ENCODE measurements around the gene LIN9.

The LIN9 gene

GRCh38 chr1:226322986-226323385 lies 14.0 kb upstream of the LIN9 start:
- H3K4me3 ChIP-seq (ENCODE audit: low read depth, low read length), result no peak overlapping the region

GRCh38 chr1:226320930-226321329 lies 12.0 kb upstream of the LIN9 start:
- H3K4me3 ChIP-seq (ENCODE audit: low read depth, low read length), result no peak overlapping the region

DNA sequence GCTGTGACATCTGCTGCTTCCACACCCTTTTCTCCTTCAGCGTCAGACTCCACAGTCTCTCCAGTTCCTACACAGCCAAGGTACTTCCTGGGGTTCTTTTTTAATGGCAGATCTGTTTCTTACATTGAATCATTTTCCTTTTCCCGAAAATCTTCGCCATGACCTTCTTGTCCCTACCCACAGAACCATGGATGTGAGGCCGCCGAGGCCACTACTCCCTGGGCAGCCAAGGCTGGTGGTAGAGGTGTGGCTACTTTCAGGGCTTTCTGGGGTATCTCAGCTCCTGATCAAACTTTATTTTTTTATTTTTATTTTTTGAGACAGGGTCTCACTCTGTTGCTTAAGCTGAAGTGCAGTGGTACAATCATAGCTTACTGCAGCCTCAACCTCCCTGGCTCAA lies 9.5 kb upstream of the LIN9 start:
- no peak overlapping the region for H3K4me3 ChIP-seq (ENCODE audit: low read depth, low read length)

DNA sequence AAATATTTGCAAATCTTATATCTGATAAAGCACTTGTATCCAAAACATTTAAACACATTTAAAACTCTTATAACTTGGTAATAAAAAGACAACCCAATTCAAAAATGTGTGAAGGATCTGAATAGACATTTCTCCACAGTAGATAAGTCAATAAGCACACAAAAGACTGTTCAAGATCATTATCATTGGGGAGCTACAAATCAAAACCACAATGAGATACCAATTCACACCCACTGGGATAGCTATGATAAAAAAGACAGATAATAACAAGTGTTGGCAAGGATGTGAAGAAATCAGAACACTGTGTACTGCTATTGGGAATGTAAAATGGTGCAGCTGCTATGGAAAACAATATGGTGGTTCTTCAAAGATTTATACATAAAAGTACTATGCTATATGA lies 5.1 kb upstream of the LIN9 start:
- no peak overlapping the region for H3K4me3 ChIP-seq (ENCODE audit: low read depth, low read length)

DNA sequence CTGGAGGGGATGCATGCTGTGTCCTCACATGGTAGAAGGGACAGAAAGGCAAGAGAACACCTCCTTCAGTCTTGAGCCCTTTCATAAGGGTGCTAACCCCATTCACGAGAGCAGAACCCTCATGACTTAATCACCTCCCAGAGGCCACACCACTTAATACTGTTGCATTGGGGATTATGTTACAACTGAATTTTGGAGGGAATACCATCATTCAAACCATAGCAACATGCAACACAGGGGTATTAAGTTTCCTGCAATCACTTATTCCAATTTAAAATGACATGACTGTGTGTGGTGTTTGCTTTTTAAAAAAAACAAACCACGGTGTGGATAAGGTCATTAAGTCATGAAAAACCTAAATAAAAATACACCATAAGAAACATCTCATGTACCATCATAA lies 3.1 kb upstream of the LIN9 start:
- H3K4me3 ChIP-seq (ENCODE audit: low read depth, low read length), result no peak overlapping the region

DNA sequence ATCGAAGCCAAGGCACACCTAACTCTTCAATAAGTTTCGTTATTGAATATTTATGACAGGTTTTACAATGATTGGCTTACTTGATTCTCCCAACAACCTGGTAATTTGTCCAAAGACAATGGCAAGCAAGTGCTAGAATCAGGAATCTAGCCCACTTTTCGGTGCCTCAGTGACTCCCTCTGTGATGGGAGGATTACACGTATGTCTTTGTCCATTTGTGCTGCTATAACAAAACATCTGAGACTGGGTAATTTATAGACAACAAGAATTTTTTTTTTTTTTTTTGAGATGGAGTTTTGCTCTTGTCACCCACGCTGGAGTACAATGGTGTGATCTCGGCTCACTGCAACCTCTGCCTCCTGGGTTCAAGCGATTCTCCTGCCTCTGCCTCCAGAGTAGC lies 2.4 kb upstream of the LIN9 start:
- H3K4me3 ChIP-seq (ENCODE audit: low read depth, low read length), result no peak overlapping the region

DNA sequence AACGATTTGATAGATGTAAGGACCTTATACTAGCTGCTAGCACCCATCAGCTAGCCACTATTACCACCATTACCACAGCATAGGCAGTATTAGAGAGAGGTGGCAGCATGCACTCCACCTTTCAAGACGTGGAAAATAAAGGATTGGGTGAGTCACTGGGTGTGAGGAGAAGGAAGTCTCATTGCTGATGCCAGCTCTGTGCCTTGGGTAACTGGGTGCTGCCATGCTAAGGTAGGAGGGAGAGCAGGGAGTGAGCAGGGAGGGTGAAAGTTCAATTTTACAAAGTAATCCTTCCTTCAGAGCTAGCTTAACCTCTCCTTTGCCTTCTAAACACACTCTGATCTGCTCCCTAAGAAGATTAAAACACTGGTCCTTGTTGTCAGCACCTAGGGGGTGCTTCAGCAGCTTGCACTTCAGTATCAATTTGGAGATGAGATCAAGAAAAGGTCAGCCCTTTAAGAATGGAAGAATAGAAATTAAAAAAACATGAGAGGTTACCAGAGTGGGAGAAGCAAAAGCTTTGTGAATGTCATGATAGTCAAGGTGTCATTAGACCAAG lies 1.8 kb upstream of the LIN9 start:
- no peak overlapping the region for H3K4me3 ChIP-seq (ENCODE audit: low read depth, low read length)

GRCh38 chr1:226310245-226310540 lies 1.2 kb upstream of the LIN9 start:
- no peak overlapping the region for H3K4me3 ChIP-seq (ENCODE audit: low read depth, low read length)

DNA sequence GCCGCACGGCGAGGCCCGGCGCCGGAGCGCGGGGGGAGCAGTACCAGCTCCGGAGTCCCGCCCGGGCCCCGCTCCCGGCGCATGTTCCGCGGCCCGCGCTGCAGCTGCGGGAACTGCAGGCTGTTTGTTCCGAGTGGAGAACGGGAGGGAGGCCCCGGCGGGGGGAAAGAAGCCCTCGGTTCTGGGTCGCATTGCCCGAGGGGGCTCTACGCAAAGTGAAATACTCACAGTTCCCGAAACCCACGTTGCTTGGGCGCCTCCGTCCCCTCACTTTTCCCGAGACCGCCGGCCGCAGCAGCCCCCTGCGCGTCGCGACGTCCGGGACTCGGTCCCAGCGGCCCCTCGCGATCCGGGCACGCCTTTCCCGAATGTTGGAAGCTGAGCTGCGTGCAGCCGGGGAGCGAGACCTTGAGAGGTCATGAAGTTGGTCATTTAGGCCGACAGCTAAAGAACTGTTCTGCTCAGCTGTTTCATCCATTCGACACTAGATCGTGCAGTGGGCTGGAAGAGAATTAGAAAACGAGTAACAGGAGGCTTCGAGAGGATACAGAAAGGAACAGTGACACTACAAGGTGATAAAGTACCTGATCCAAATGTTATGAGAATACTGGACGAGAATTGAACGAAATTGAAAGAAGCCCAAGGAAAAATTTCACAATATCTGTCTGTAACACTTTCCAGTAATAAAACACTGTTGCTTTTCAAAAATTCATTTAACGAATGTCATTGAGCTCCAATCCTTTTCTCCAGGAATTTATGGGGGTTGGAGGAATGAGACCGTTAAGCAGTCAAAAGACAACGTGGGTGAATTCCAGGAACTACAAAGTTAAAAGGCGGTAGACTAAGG lies 657 bp upstream of the LIN9 start:
- peak overlapping the region; percentile 82 for H3K4me3 ChIP-seq (ENCODE audit: low read depth, low read length)

- peak overlapping the region; percentile 82 for H3K4me3 ChIP-seq (ENCODE audit: low read depth, low read length)
Measured at GRCh38 chr1:226308166-226308722, 720 bp downstream of the LIN9 start.

DNA sequence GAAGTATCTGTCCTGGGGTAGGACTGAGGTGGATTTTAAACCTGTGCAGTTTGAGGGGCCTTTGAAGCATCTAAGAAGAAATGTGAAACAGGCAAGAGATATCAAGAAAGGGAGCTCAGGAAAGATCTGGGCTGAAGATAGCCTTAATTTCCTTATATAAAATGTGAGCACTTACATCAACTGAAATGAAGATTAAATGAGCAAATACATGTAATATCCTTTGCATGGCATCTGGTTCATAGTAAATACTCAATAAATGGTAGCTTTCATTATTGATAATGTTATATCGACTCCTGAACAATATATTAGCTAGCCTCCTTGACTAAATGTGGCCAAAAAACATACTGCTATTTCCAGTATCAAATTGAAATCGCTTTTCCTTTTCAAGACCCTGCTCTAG lies 2.5 kb downstream of the LIN9 start:
- no peak overlapping the region for H3K4me3 ChIP-seq (ENCODE audit: low read depth, low read length)

DNA sequence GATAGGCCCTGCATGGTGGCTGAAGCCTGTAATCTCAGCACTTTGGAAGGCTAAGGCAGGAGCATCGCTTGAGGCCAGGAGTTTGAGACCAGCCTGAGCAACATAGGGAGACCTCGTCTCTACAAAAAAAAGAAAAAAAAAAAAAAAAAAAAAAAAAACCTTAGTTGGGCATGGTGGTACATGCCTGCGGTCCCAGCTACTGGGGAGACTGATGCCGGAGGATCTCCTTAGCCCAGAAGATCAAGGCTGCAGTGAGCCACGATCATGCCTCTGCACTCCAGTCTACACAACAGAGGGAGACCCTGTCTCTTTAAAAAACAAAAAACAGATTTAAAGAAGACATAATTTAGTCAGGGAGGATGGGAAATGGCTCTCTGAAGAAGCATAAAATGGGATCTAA lies 3.8 kb downstream of the LIN9 start:
- H3K4me3 ChIP-seq (ENCODE audit: low read depth, low read length), result no peak overlapping the region

- no peak overlapping the region for H3K4me3 ChIP-seq (ENCODE audit: low read depth, low read length)
Measured at GRCh38 chr1:226304291-226304955, 4.5 kb downstream of the LIN9 start.

GRCh38 chr1:226302731-226303130 lies 6.2 kb downstream of the LIN9 start:
- H3K4me3 ChIP-seq (ENCODE audit: low read depth, low read length), result no peak overlapping the region

DNA sequence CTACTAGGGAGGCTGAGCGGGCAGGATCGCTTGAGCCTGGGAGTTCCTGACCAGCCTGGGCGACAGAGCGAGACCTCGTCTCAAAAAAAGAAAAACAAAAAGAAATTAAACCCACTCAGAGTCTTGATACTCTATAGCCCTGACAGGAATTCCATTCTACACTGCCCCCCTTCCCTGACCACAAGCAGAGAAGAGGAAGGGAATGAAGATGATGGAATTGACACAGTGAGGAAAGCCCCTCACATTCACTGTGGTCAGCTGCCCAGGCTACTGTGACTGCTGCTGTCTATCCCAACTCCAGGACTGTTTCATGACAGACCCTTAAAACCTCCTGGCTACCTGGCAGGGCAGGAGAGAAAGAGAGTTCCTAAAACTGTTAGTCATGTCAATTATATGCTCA lies 12.1 kb downstream of the LIN9 start:
- no peak overlapping the region for H3K4me3 ChIP-seq (ENCODE audit: low read depth, low read length)

GRCh38 chr1:226293553-226293920 lies 15.4 kb downstream of the LIN9 start:
- no peak overlapping the region for H3K4me3 ChIP-seq (ENCODE audit: low read depth, low read length)

DNA sequence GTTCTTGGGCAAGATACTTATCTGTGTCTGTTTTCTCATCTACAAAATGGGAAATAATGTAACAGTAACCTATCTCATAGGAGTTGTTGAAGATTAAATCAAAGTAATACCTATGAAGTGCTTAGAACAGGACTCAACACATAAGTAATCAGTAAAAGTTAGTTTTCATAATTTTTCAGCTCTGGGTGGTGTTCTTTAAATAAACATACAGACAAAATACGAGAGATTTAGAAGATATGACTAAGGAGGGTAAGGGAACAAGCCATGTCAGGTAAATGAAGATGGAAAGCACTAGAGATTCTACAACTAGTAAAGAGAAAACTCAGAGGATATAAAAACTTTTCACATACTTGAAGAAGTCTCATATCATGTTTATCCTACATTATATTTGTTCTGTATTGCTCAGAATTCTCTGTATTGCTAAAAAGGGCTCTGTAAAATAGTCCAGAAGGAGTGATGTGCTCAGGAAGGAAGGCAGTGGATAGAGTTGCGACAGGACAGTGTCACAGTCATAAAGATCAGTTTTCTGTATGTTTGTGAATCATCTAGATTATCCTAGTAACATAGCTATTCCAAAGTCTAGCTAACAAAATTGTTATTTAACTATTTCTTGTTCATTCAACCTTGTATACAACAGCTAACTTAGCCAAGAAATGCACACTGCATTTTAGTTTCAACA lies 16.0 kb downstream of the LIN9 start:
- H3K4me3 ChIP-seq (ENCODE audit: low read depth, low read length), result no peak overlapping the region

DNA sequence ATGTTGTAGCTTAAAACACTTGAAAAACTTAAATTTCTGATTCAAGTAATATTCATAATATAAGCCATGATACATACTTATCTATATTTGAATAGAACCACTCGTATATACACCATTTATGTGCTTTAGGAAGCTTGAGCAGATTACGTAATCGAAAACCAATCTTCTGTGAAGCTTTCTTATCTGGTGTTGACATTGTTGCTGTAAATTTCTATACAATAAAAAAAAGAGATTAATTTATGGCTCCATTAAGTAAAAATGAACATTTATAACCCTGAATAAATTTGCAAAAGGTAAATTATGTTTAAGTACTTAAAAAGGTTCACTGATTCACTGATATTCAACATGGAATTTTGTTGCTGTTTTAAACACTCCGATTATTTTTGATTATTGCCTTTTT lies 21.4 kb downstream of the LIN9 start:
- H3K4me3 ChIP-seq (ENCODE audit: low read depth, low read length), result no peak overlapping the region

DNA sequence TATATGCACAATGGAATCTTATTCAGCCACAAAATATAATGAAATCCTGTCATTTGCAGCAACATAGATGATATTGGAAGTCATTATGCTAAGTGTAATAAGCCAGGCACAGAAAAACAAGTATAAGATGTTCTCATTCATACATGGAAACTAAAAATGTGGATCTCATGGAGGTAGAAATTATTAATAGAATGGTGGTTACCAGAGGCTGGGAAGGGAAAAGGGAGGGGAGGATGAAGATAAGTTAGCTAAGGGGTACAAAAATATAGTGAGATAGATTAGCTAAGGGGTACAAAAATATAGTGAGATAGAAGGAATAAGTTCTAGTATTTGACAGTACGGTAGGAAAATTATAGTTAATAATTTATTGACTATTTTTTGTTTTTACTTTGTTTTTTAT lies 27.9 kb downstream of the LIN9 start:
- no peak overlapping the region for H3K4me3 ChIP-seq (ENCODE audit: low read depth, low read length)

DNA sequence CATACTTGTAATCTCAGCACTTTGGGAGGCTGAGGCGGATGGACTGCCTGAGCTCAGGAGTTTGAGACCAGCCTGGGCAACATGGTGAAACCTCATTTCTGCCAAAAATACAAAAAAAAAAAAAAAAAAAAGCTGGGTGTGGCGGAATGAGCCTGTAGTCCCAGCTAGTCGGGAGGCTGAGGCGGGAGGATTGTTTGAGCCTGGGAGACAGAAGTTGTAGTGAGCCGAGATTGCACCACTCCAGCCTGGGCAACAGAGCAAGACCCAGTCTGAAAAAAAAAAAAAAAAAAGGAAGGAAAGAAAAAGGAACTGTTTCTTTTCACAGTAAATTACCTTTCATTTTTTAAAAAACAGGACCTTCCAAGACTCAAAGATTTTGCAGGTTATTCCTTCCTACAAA lies 29.5 kb downstream of the LIN9 start:
- no peak overlapping the region for H3K4me3 ChIP-seq (ENCODE audit: low read depth, low read length)

DNA sequence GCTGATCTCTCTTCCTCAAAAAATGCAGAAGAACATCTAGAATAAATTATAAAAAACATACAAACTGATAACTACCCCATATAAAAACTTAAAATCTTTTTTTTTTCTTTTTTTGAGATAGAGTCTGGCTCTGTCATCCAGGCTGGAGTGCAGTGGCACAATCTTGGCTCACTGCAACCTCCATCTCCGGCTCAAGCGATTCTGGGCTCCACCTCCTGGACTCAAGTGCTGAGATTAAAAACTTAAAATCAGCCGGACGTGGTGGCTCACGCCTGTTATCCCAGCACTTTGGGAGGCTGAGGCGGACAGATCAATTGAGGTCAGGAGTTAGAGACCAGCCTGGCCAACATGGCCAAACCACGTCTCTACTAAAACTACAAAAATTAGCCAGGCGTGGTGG lies 31.1 kb downstream of the LIN9 start:
- no peak overlapping the region for H3K4me3 ChIP-seq (ENCODE audit: low read depth, low read length)

GRCh38 chr1:226276987-226277386 lies 32.0 kb downstream of the LIN9 start:
- H3K4me3 ChIP-seq (ENCODE audit: low read depth, low read length), result no peak overlapping the region
